Fibroblast of villous mesenchyme (primary cell): ENCODE measurements around the gene AKT3. TPM values are rescaled to one million over a fixed set of nuclear protein-coding genes. Genes with fewer than 3 reads are reported as not detected.
"Not testable (repeated sequence)": the region's sequence is repeated elsewhere in the genome, so short reads cannot be mapped to it uniquely, and the experiment has no call there.

Experiments used
- DNase-seq: peaks from one replicate; pipeline ENCODE4 v3.0.0-alpha.2; 2010; ENCODE audit warnings: low read depth
- H3K4me3 ChIP-seq: 2 replicates; pipeline ENCODE4 v1.5.1; 2011; ENCODE audit warnings: low read depth, mild to moderate bottlenecking, low read length
- CTCF ChIP-seq: IDR thresholded peaks from 2 replicates; pipeline ENCODE4 v1.5.1; 2012; ENCODE audit warnings: low read depth, mild to moderate bottlenecking, low read length; ENCODE audit not compliant: insufficient read depth
- total RNA-seq: library from RNA; depleted of rRNA; stranded (reverse); fragments of >200 nt; gene quantifications from 2 replicates; pipeline ENCODE4 v1.2.3, GENCODE V29; 2012

AKT3 gene
- total RNA-seq, 1 donor: 38.0 TPM

GRCh38 chr1:243883551-243883950 is 33.5 kb upstream of the AKT3 start:
- no peak for TF ChIP-seq CTCF
- no peak overlapping the region for H3K4me3 ChIP-seq
- DNase-seq: peak; percentile 1

GRCh38 chr1:243882276-243882675 is 32.2 kb upstream of the AKT3 start:
- no peak overlapping the region for H3K4me3 ChIP-seq
- DNase-seq: peak; percentile 60
- TF ChIP-seq CTCF: no peak

- H3K4me3 ChIP-seq, DNase-seq: not testable (repeated sequence)
Measured at GRCh38 chr1:243877058-243877457, 27.0 kb upstream of the AKT3 start.

- no peak for TF ChIP-seq CTCF
Measured at GRCh38 chr1:243855616-243856318, 5.7 kb upstream of the AKT3 start.

GRCh38 chr1:243851765-243852164 is 1.7 kb upstream of the AKT3 start:
- no peak overlapping the region for H3K4me3 ChIP-seq
- no peak for TF ChIP-seq CTCF
- no peak for DNase-seq

More at GRCh38 chr1:243855616-243856318, 5.7 kb upstream of the AKT3 start:
- no peak for DNase-seq
- H3K4me3 ChIP-seq: no peak overlapping the region

- DNase-seq: no peak
- H3K4me3 ChIP-seq: peak overlapping the region; percentile 71
- TF ChIP-seq CTCF: no peak
Measured at GRCh38 chr1:243851257-243851756, 1.3 kb upstream of the AKT3 start.

GRCh38 chr1:243850452-243851256 is 611 bp upstream of the AKT3 start:
- H3K4me3 ChIP-seq: peak overlapping the region; percentile 71
- DNase-seq: peak; percentile 75
- TF ChIP-seq CTCF: no peak
